H1 (cell line): Measurements from ENCODE around the gene COL12A1. TPM values are rescaled to one million over a fixed set of nuclear protein-coding genes. Genes with fewer than 3 reads are reported as not detected.

Source experiments
- CTCF ChIA-PET: fragments of 300-600 bp; sonication (Branson Sonifier 250); formaldehyde crosslinking; loops from one replicate; lab custom pipeline; 2021; ENCODE audit not compliant: partially characterized antibody; lab: Charles Lee
- POLR2A ChIA-PET: fragments of 300-600 bp; sonication (Branson Sonifier 250); formaldehyde crosslinking; loops from one replicate; lab custom pipeline; 2021; ENCODE audit warnings: inconsistent platforms; ENCODE audit not compliant: partially characterized antibody; lab: Charles Lee
- DNase-seq, 2 experiments: peaks; one replicate each; pipeline versions ENCODE4 v3.0.0 to v3.0.0-alpha.2; 2010 to 2022; ENCODE audit warnings: low spot score in 2 of 2, low read depth in 1 of 2, mixed read lengths in 1 of 2
- FAIRE-seq: peaks from 2 replicates; lab custom pipeline; 2011; peaks lifted over from hg19 to GRCh38; lab: Jason Lieb, UNC
- H2AFZ ChIP-seq: 2 replicates; pipeline ENCODE4 v1.8.1; 2012; ENCODE audit warnings: low read length, inconsistent platforms
- H2AK5ac ChIP-seq: 2 replicates; pipeline ENCODE4 v1.6.1; 2013; ENCODE audit warnings: low read depth, low read length
- H2BK120ac ChIP-seq: replicated peaks from 2 replicates; pipeline ENCODE3; 2013; ENCODE audit warnings: low read depth, low read length, inconsistent platforms
- H2BK12ac ChIP-seq: 2 replicates; pipeline ENCODE4 v1.6.1; 2013; ENCODE audit warnings: low read depth, low read length
- H2BK15ac ChIP-seq: 2 replicates; pipeline ENCODE4 v1.6.1; 2013; ENCODE audit warnings: low read length
- H2BK20ac ChIP-seq: 2 replicates; pipeline ENCODE4 v1.6.1; 2013; ENCODE audit warnings: low read length
- H2BK5ac ChIP-seq: 2 replicates; pipeline ENCODE4 v1.6.1; 2013; ENCODE audit warnings: low read depth, low read length
- H3K14ac ChIP-seq: 2 replicates; pipeline ENCODE4 v1.6.1; 2013; ENCODE audit warnings: inconsistent platforms; ENCODE audit not compliant: insufficient read length
- H3K18ac ChIP-seq: 2 replicates; pipeline ENCODE4 v1.6.1; 2013; ENCODE audit warnings: low read length; ENCODE audit errors: extremely low read depth
- H3K23ac ChIP-seq: 2 replicates; pipeline ENCODE4 v1.6.1; 2013; ENCODE audit warnings: inconsistent platforms; ENCODE audit not compliant: insufficient read length
- H3K23me2 ChIP-seq: 2 replicates; pipeline ENCODE4 v1.6.1; 2013; ENCODE audit warnings: low read depth, low read length
- H3K27ac ChIP-seq: 2 replicates; pipeline ENCODE4 v1.6.1; 2011; ENCODE audit warnings: low read depth, low read length, inconsistent platforms
- H3K27me3 ChIP-seq, 4 experiments: replicated peaks in 1 of 4; 1 replicate in 1 of 4; 2 replicates in 3 of 4; pipeline versions ENCODE4 v1.6.1 to v1.8.1; 2011 to 2013; ENCODE audit warnings: low read length in 3 of 4, mild to moderate bottlenecking in 3 of 4, inconsistent platforms in 2 of 4, mixed read lengths in 2 of 4, moderate library complexity in 1 of 4; ENCODE audit not compliant: control insufficient read depth in 3 of 4, insufficient read depth in 3 of 4; ENCODE audit errors: extremely low read depth in 1 of 4
- H3K36me3 ChIP-seq, 4 experiments: 2 replicates each; pipeline versions ENCODE4 v1.6.1 to v1.8.1; 2011 to 2013; ENCODE audit warnings: mild to moderate bottlenecking in 4 of 4, low read length in 3 of 4, moderate library complexity in 2 of 4, control low read depth in 1 of 4, inconsistent platforms in 1 of 4; ENCODE audit not compliant: insufficient read depth in 4 of 4, control insufficient read depth in 2 of 4
- H3K4ac ChIP-seq: replicated peaks from 2 replicates; pipeline ENCODE3; 2013; ENCODE audit warnings: low read length, low read depth, mixed read lengths, inconsistent platforms; ENCODE audit not compliant: insufficient read length
- H3K4me1 ChIP-seq, 4 experiments: replicated peaks in 1 of 4; 1 replicate in 1 of 4; 2 replicates in 3 of 4; pipeline versions ENCODE4 v1.6.1 to v1.8.1; 2011 to 2013; ENCODE audit warnings: low read length in 3 of 4, inconsistent platforms in 2 of 4, mixed read lengths in 1 of 4; ENCODE audit not compliant: insufficient read depth in 4 of 4, control insufficient read depth in 3 of 4
- H3K4me2 ChIP-seq, 2 experiments: 2 replicates each; pipeline versions ENCODE4 v1.6.1 to v1.8.1; 2011 to 2013; ENCODE audit warnings: low read depth in 2 of 2, low read length in 2 of 2, control low read depth in 1 of 2, inconsistent platforms in 1 of 2, mild to moderate bottlenecking in 1 of 2; ENCODE audit not compliant: insufficient read depth in 1 of 2
- H3K4me3 ChIP-seq, 4 experiments: fragments of 200-600, 300-600 bp in 1 of 4; sonication (generic), shearing (Covaris generic), sonication (Bioruptor Twin) in 1 of 4; 2 replicates each; pipeline versions ENCODE4 v1.5.1 to v1.8.1; 2011 to 2016; ENCODE audit warnings: low read length in 4 of 4, low read depth in 3 of 4, control low read depth in 2 of 4, inconsistent platforms in 2 of 4, mild to moderate bottlenecking in 2 of 4, mixed read lengths in 1 of 4, moderate library complexity in 1 of 4; ENCODE audit not compliant: insufficient read depth in 2 of 4; ENCODE audit errors: extremely low read depth in 1 of 4
- H3K56ac ChIP-seq: replicated peaks from 2 replicates; pipeline ENCODE3; 2013; ENCODE audit warnings: low read depth, mild to moderate bottlenecking, mixed read lengths, low read length, inconsistent platforms; ENCODE audit not compliant: insufficient read length
- H3K79me1 ChIP-seq: 2 replicates; pipeline ENCODE4 v1.6.1; 2013; ENCODE audit warnings: low read depth, low read length, control low read depth
- H3K79me2 ChIP-seq, 2 experiments: 2 replicates each; pipeline versions ENCODE4 v1.6.1 to v1.8.1; 2012 to 2013; ENCODE audit warnings: low read length in 2 of 2, mild to moderate bottlenecking in 2 of 2, inconsistent platforms in 1 of 2; ENCODE audit not compliant: insufficient read depth in 2 of 2, control insufficient read depth in 1 of 2
- H3K9ac ChIP-seq, 4 experiments: replicated peaks in 1 of 4; 1 replicate in 1 of 4; 2 replicates in 3 of 4; pipeline versions ENCODE4 v1.6.1 to v1.8.1; 2011 to 2013; ENCODE audit warnings: low read depth in 3 of 4, low read length in 3 of 4, control low read depth in 2 of 4, mild to moderate bottlenecking in 2 of 4, moderate library complexity in 2 of 4, inconsistent platforms in 1 of 4; ENCODE audit errors: extremely low read depth in 1 of 4
- H3K9me3 ChIP-seq, 2 experiments: 2 replicates each; pipeline versions ENCODE4 v1.6.1 to v1.8.1; 2012 to 2013; ENCODE audit warnings: mild to moderate bottlenecking in 2 of 2, moderate library complexity in 2 of 2, control low read depth in 1 of 2, inconsistent platforms in 1 of 2, low read depth in 1 of 2, low read length in 1 of 2, mixed read lengths in 1 of 2; ENCODE audit not compliant: insufficient read depth in 2 of 2
- H4K20me1 ChIP-seq, 2 experiments: replicated peaks in 1 of 2; 2 replicates each; pipeline versions ENCODE3 to v1.8.1; 2011 to 2013; ENCODE audit warnings: inconsistent platforms in 2 of 2, low read length in 2 of 2, mild to moderate bottlenecking in 1 of 2; ENCODE audit not compliant: insufficient read depth in 2 of 2, control insufficient read depth in 1 of 2
- H4K5ac ChIP-seq: 2 replicates; pipeline ENCODE4 v1.6.1; 2013; ENCODE audit warnings: low read length, low read depth, mixed read lengths, inconsistent platforms; ENCODE audit not compliant: insufficient read length
- H4K8ac ChIP-seq: 2 replicates; pipeline ENCODE4 v1.8.0; 2013; ENCODE audit warnings: mild to moderate bottlenecking, moderate library complexity, low read length, inconsistent platforms; ENCODE audit not compliant: insufficient read depth; ENCODE audit errors: extremely low read depth
- H4K91ac ChIP-seq: replicated peaks from 2 replicates; pipeline ENCODE3; 2013; ENCODE audit warnings: low read length, mixed read lengths, inconsistent platforms; ENCODE audit not compliant: insufficient read length
- BCL11A ChIP-seq, 2 experiments: IDR thresholded peaks; one replicate each; pipeline ENCODE4 v1.6.1; 2011; ENCODE audit warnings: low read depth in 2 of 2, low read length in 2 of 2, mild to moderate bottlenecking in 2 of 2
- CEBPB ChIP-seq: IDR thresholded peaks from 2 replicates; pipeline ENCODE4 v1.6.1; 2012; ENCODE audit warnings: low read depth, low read length
- EP300 ChIP-seq, 2 experiments: IDR thresholded peaks; 1 replicate in 1 of 2; 2 replicates in 1 of 2; pipeline ENCODE4 v1.6.1; 2011 to 2012; ENCODE audit warnings: low read depth in 2 of 2, low read length in 2 of 2, mild to moderate bottlenecking in 2 of 2, borderline replicate concordance in 1 of 2, inconsistent platforms in 1 of 2, moderate library complexity in 1 of 2
- EZH2 ChIP-seq: fragments of 200-600 bp; sonication (generic); IDR thresholded peaks from 2 replicates; pipeline ENCODE4 v1.7.1; 2012; ENCODE audit warnings: low read depth, mild to moderate bottlenecking, moderate library complexity, low read length, inconsistent platforms; ENCODE audit not compliant: severe bottlenecking
- RXRA ChIP-seq: IDR thresholded peaks from 2 replicates; pipeline ENCODE4 v1.6.1; 2011; ENCODE audit warnings: low read depth, mild to moderate bottlenecking, low read length, moderate library complexity; ENCODE audit not compliant: insufficient read depth
- SIX5 ChIP-seq: IDR thresholded peaks from 2 replicates; pipeline ENCODE4 v1.6.1; 2011; ENCODE audit warnings: mild to moderate bottlenecking, low read depth, low read length
- TAF7 ChIP-seq: optimal IDR thresholded peaks from 2 replicates; pipeline ENCODE3; 2011; ENCODE audit warnings: low read depth, mild to moderate bottlenecking, inconsistent platforms, low read length, moderate library complexity, borderline replicate concordance
- YY1 ChIP-seq: IDR thresholded peaks from 2 replicates; pipeline ENCODE4 v1.6.1; 2011; ENCODE audit warnings: low read depth, mild to moderate bottlenecking, low read length
- WGBS, 2 experiments: shearing (Covaris generic) in 1 of 2; methylation state at CpG; one replicate each; pipeline versions ENCODE4 v1.1.6 to v1.1.7; 2013 to 2015; ENCODE audit warnings: low lambda C conversion rate in 2 of 2, mixed read lengths in 2 of 2, inconsistent platforms in 1 of 2, low coverage in 1 of 2, missing lambda C conversion rate in 1 of 2; ENCODE audit not compliant: insufficient replicate concordance in 2 of 2, insufficient coverage in 1 of 2, insufficient read length in 1 of 2; ENCODE audit errors: extremely low coverage in 1 of 2, missing lambda C conversion rate in 1 of 2; 5-methylcytosine and 5-hydroxymethylcytosine counted together
- polyA plus RNA-seq, 7 experiments: library from polyadenylated mRNA; depleted of rRNA in 3 of 7; stranded (reverse) in 5 of 7; unstranded in 2 of 7; fragments of >200 nt in 5 of 7; fragments of 200-250 nt in 2 of 7; gene quantifications; 1 replicate in 5 of 7; 2 replicates in 1 of 7; 4 replicates in 1 of 7; pipeline versions ENCODE4 v1.2.1 to v1.2.3, GENCODE V29; 2011 to 2013; ENCODE audit warnings: missing spikeins in 2 of 7, mixed read lengths in 2 of 7
- total RNA-seq: library from RNA; stranded (reverse); fragmentation: NEBNext Ultra II Directional; extraction: Animal tissue kit (Norgen Biotek cat#: 25700); gene quantifications from 2 replicates; pipeline ENCODE4 v1.2.1, GENCODE V29; 2021

Gene COL12A1
- total and polyA plus RNA-seq, 2 of the 8 experiments (the other 6 are each of a cell fraction or from before 2014, with no cell fraction given): 1.4 to 4.7 TPM

GRCh38 chr6:75150685-75151412, 55.0 kb downstream of the COL12A1 start:
- no peak for TF ChIP-seq YY1
- TF ChIP-seq CEBPB: no peak
- TF ChIP-seq RXRA: no peak
- TF ChIP-seq TAF7: no peak
- no peak for TF ChIP-seq BCL11A (IDR thresholded peaks at IDR 0.05; ENCODE audit: low read depth in 2 of 2, low read length in 2 of 2)
- no peak for TF ChIP-seq EZH2
- no peak for TF ChIP-seq SIX5
- TF ChIP-seq EP300 (IDR thresholded peaks at IDR 0.05; ENCODE audit: borderline replicate concordance in 1 of 2, low read depth in 2 of 2, low read length in 2 of 2): no peak
- TF ChIP-seq, all 59 proteins: peak for 0
- H3K23me2 ChIP-seq: no peaks in the 10 kb centered on the region

More at GRCh38 chr6:75150685-75151412, 55.0 kb downstream of the COL12A1 start:
- H3K27me3 ChIP-seq: no peaks in the 10 kb centered on the region; a peak in 1 of 7 replicates
- H3K4me3 ChIP-seq: no peak overlapping the region
- FAIRE-seq (no peak), DNase-seq (no peak)
- no peak overlapping the region for H4K91ac ChIP-seq
- no peak overlapping the region for H3K9ac ChIP-seq
- no peaks in the 10 kb centered on the region for H3K36me3 ChIP-seq
- no peak overlapping the region for H3K4me2 ChIP-seq
- H3K27ac ChIP-seq: no peak overlapping the region
- no peak overlapping the region for H2BK120ac ChIP-seq
- WGBS, 2 experiments: 83% methylated on average over 6 of the region's 6 CpGs; no CpG with 5 or more reads in 1 of the 2 experiments
- H2BK12ac ChIP-seq: no peak overlapping the region
- H3K79me1 ChIP-seq: no peaks in the 10 kb centered on the region
- H3K9me3 ChIP-seq: no peaks in the 10 kb centered on the region
- no peak overlapping the region for H2BK20ac ChIP-seq
- no peak overlapping the region for H2AFZ ChIP-seq
- no peak overlapping the region for H2BK5ac ChIP-seq
- H3K4ac ChIP-seq: no peak overlapping the region
- no peak overlapping the region for H4K8ac ChIP-seq
- H2BK15ac ChIP-seq: no peak overlapping the region
- H4K5ac ChIP-seq: no peak overlapping the region
- no peak overlapping the region for H2AK5ac ChIP-seq
- no peak overlapping the region for H3K14ac ChIP-seq
- no peak overlapping the region for H3K18ac ChIP-seq
- H3K23ac ChIP-seq: no peak overlapping the region
- no peaks in the 10 kb centered on the region for H3K79me2 ChIP-seq
- no peaks in the 10 kb centered on the region for H3K4me1 ChIP-seq
- CTCF ChIA-PET: interaction anchor here (4.3 kb wide), 1 partner anchor 59 kb away, joined by 25 read pairs; no protein-coding TSS in a partner anchor
- POLR2A ChIA-PET: no interaction called here
- no peak overlapping the region for H3K56ac ChIP-seq
- H4K20me1 ChIP-seq: no peaks in the 10 kb centered on the region
